Peyer's patch (tissue), 4 donors: ENCODE data around the gene CNIH4.

Experiments
- POLR2A ChIP-seq, 2 donors: fragments of 450-650 bp; IDR thresholded peaks; one replicate each; pipeline ENCODE4 v1.5.1; 2017; ENCODE audit warnings: antibody characterized with exemption in 2 of 2, mild to moderate bottlenecking in 2 of 2, moderate library complexity in 2 of 2
- TF ChIP-seq, protein P1 (sequence below), 6 experiments: fragments of 450-650 bp in 4 of 6; fragments of 200-600 bp in 2 of 6; sonication (generic) in 1 of 6; IDR thresholded peaks; one replicate each; pipeline ENCODE4 v1.5.1; 2017 to 2019; ENCODE audit warnings: antibody characterized with exemption in 6 of 6, mild to moderate bottlenecking in 3 of 6, moderate library complexity in 1 of 6

DNA sequence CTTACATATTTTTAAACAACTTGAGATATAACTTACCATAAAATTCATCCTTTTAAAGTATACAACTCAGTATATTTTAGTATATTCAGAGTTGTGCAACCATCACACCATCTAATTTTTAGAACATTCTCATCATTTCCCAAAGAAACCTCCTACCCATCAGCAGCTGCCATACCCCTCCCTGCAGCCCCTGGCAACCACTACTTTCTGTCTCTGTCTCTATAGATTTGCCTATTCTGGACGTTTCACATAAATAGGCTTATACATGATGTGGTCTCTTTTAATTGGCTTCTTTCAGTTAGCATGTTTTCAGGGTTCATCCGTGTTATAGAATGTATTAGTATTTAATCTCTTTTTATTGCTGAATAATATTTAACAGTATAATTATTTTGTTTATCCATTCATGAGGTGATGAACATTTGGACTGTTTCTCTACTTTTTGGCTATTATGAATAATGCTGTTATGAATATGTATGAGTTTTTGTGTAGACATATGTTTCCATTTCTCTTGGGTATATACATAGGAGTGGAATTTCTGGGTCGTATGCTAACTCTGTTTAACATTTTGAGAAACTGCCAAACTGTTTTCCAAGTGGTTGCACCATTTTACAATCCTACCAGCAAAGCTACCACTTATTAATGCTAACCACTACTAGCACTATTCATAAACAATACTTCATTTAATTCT, 48.4 kb downstream of the CNIH4 start:
- no peak for TF ChIP-seq POLR2A (IDR thresholded peaks at IDR 0.05)
- TF ChIP-seq, protein P1, sequence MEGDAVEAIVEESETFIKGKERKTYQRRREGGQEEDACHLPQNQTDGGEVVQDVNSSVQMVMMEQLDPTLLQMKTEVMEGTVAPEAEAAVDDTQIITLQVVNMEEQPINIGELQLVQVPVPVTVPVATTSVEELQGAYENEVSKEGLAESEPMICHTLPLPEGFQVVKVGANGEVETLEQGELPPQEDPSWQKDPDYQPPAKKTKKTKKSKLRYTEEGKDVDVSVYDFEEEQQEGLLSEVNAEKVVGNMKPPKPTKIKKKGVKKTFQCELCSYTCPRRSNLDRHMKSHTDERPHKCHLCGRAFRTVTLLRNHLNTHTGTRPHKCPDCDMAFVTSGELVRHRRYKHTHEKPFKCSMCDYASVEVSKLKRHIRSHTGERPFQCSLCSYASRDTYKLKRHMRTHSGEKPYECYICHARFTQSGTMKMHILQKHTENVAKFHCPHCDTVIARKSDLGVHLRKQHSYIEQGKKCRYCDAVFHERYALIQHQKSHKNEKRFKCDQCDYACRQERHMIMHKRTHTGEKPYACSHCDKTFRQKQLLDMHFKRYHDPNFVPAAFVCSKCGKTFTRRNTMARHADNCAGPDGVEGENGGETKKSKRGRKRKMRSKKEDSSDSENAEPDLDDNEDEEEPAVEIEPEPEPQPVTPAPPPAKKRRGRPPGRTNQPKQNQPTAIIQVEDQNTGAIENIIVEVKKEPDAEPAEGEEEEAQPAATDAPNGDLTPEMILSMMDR (IDR thresholded peaks at IDR 0.05) = no peak
